Superior temporal gyrus (tissue), 1 donor: ENCODE results near the gene SUV39H2.
"Not testable (repeated sequence)": the region's sequence is repeated elsewhere in the genome, so short reads cannot be mapped to it uniquely, and the experiment has no call there.

Experiments used
- DNase-seq: peaks from one replicate; pipeline ENCODE4 v3.0.0-alpha.2; 2016; ENCODE audit errors: extremely low spot score

The SUV39H2 gene

DNA sequence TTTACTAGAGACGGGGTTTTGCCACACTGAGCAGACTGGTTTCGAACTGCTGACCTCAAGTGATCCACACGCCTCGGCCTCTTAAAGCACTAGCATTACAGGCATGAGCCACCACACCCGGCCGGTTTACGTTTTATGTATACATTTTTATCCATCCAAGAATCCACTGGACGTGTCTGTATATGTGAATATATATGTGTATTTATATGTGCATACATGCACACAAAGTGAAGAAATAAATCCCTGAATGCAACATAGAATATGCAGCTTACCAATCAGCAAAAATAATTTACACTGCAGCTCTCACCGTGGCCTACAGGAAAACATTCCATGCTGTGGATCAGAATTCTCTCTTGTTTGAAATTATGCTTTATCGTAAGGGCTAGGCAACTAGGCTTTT is 51.9 kb downstream of the SUV39H2 start:
- no peak for DNase-seq

DNA sequence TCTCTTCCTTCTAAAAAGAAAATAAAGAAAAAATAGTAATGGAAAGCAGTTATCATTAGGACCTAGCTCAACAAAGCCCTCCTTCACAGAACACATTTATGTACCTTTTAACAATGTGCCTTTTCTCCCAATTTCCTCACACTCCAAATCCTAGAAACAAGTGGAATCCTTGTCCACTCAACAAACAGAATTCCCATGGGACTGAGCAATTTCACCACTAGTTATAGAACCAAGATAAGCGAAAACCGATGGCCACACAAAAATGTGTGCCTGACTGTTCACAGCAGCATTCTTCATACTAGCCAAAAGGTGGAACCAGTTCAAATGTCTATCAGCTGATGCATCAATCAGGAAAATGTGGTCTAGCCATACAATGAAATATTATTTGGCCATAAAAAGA is 57.9 kb downstream of the SUV39H2 start:
- no peak for DNase-seq

DNA sequence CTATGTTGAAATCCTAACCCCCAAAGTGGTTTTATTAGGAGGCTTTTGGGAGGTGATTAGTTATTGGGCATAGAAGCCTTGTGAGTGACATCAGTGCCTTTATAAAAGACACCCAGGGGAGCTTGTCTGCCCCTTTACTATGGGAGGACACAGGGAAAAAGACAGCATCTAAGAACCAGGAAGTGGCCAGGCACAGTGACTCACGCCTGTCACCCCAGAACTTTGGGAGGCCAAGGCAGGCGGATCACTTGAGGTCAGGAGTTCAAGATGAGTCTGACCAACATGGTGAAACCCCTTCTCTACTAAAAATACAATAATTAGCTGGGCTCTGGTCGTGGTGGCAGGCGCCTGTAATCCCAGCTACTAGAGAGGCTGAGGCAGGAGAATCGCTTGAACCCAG is 60.3 kb downstream of the SUV39H2 start:
- not testable (repeated sequence) for DNase-seq

DNA sequence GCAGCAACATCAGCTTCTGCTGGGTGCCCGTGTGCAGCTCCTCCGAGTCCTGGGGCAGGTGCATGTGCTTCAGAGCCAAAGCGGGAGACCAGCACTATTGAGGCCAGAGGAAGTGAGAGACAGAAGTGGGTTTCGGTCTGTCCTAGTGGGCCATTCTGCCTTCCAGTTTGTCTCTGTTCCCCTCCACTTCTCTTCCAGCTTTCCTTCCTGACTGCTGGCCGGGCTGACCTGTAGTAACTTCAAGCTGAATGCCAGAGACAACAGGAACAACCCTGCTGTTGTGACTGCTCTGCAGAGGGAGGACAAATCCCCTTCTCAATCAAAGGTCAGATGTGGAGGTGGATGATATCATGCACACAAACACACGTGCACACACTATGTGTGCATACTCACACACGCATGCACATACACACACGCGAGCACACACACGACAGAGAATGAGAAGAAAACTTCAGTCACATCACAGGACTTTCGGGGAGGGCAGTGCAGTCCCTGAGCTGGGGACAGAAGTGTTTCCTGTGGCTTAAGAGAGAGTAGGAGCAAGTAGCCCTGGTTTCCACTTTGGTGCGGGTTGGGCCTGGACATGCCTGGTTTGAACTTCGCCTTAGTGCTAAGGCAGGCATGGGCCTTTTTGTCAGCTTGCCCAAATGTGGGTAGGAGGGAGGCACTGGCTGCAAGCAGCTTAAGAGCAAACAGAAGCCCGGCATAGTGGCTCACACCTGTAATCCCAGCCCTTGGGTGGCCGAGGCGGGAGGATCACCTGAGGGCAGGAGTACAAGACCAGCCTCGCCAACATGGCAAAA is 63.7 kb downstream of the SUV39H2 start:
- DNase-seq: not testable (repeated sequence)

DNA sequence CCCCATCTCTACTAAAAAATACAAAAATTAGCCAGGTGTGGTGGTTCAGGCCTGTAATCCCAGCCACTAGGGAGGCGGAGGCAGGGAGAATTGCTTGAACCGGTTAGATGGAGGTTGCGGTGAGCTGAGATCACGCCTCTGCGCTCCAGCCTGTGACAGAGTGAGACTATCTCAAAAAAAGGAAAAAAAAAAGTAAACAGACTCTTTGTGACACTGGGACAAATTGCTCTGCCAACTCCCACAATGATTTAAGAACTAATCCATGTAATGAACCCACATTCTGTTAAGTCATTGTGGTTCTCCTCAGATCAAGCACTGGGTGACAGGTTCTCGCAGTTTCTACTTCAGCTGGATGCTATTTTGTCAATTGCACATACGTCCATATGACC is 64.3 kb downstream of the SUV39H2 start:
- DNase-seq: not testable (repeated sequence)

DNA sequence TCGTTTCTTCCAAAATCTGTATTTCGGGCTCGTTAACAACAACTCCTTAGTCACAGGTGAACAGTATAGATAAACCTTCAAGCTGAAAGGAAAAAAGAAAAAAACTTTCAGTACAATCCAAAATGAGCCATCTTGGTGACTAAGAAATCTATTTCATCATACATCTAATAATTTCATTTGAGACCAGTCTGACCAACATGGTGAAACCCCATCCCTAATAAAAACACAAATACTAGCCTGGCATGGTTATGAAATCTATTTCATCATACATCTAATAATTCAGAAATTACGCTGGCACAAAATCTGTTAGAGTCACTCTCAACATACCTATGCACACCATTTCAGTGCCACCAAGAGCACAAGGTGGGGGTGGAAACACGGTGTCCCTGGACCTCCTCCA is 66.4 kb downstream of the SUV39H2 start:
- DNase-seq: no peak

DNA sequence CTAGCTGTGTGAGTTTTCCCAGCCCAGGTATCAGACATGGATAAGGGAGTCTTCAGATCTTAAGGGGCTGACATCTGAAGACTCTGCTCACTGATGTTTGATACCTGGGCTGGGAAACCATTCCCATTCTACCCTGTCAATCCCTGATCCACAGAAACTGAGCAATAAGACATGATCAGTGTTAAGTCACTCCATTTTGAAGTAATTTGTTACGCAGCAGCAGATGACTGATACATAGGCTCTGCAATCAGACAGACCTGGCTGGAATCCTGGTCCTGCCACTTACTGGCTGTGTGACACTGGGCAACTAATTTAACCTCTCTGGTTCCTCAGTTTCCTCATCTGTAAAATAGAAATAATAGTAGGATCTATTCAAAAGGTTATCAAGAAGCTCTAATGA is 68.6 kb downstream of the SUV39H2 start:
- DNase-seq: no peak

DNA sequence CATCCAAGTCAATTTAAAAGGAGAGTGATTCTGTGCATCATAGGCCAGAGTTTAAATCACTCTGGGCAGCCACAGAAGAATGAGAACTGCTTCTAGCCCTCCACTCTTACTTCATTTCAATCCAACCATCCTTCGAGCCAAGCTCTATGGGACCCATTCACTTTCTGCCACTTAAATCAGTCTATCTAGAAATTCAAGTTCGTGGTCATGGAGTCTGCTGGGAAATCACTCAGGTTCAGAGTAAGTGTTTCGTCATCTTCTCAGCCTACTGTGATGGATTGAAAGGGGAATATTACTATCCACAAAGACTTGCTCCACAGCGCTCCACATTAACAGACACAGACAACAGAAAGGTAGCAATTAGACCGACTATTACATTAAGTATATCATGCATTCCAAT is 70.6 kb downstream of the SUV39H2 start:
- DNase-seq: no peak

DNA sequence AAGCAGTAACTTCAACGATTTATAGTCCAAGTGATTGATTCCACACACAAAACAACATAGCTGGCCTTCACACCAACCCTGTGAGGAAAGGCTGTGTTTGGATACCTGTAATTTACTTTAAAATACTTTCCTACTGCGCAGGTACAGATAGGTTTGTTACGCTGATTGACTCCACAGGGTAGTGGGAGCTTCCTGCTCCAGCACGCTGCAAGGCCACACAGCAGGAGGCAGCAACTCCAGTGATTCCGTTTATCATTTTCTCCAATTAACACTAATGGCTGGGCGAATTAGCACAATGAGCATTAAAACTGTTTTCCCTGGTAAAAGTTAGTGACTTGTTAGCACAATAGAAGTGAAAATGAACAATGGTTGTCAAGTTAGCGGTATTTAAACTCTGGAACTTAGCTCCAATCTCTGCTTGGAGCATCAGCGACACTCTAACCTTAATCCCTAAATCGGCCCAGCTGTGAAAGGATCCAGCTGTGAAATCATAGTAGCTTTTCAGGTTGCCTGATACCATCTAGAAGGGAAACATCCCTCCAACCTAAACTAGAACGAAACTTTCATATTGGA is 74.3 kb downstream of the SUV39H2 start:
- DNase-seq: no peak

DNA sequence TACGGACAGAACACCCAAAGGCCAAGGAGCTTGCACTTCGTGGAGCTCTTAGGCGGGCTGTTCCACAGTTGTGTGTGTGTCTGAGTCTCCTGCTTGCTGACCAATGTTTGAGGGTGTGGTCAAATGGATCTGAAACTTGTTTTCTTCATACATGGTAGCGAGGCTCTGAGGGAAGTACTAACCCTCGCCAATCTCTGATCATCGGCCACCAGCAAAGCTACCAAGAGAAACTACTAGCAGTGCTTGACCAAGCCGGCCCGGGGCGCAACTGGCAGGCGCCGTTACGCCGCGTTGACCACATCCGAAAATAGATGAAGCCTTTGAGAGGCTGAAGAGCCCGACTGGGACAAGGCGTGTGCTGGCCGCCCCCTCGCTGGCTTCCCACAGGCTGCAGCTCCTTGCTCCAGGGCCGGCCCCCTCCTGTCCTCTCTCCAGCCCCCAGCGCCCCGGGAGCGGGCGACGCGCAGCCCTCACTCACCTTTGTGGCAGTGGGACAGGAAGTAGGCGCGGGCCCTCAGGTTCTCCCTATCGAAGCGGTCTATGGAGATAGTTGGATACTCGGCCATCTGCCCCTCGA is 74.8 kb downstream of the SUV39H2 start:
- DNase-seq: peak; percentile 26
